ES-I3 (cell line): Measurements from ENCODE around the gene XYLB.

Experiments
- H3K36me3 ChIP-seq: 2 replicates; pipeline ENCODE4 v1.6.1; 2013; ENCODE audit warnings: mild to moderate bottlenecking, low read length, control low read depth, moderate library complexity; ENCODE audit not compliant: insufficient read depth
- H3K4me1 ChIP-seq: 2 replicates; pipeline ENCODE4 v1.6.1; 2013; ENCODE audit warnings: mild to moderate bottlenecking, control low read depth, low read length; ENCODE audit not compliant: insufficient read depth
- H3K9ac ChIP-seq: 2 replicates; pipeline ENCODE4 v1.6.1; 2013; ENCODE audit warnings: low read depth, mild to moderate bottlenecking, low read length, moderate library complexity
- H3K9me3 ChIP-seq: 2 replicates; pipeline ENCODE4 v1.6.1; 2013; ENCODE audit warnings: mild to moderate bottlenecking, low read length, moderate library complexity; ENCODE audit not compliant: control insufficient read depth, insufficient read depth

XYLB gene

GRCh38 chr3:38365469-38366062 is 19.0 kb downstream of the XYLB start:
- peaks cover 5% of the 10 kb centered on the region; the same call in 1 of the 2 replicates for H3K36me3 ChIP-seq
- H3K9ac ChIP-seq = no peak overlapping the region
- H3K4me1 ChIP-seq = no peaks in the 10 kb centered on the region
- no peaks in the 10 kb centered on the region; the same call in 1 of the 2 replicates for H3K9me3 ChIP-seq

GRCh38 chr3:38366082-38366481 is 19.5 kb downstream of the XYLB start:
- Histone ChIP-seq H3K9me3 (no peaks in the 10 kb centered on the region; the same call in 1 of the 2 replicates), H3K36me3 (peaks cover 6% of the 10 kb centered on the region; the same call in 1 of the 2 replicates), H3K4me1 (no peaks in the 10 kb centered on the region), H3K9ac (no peak overlapping the region)

GRCh38 chr3:38367779-38368178 is 21.2 kb downstream of the XYLB start:
- Histone ChIP-seq H3K9me3 (no peaks in the 10 kb centered on the region; the same call in 1 of the 2 replicates), H3K9ac (no peak overlapping the region), H3K36me3 (peaks cover 6% of the 10 kb centered on the region; the same call in 1 of the 2 replicates), H3K4me1 (no peaks in the 10 kb centered on the region)

DNA sequence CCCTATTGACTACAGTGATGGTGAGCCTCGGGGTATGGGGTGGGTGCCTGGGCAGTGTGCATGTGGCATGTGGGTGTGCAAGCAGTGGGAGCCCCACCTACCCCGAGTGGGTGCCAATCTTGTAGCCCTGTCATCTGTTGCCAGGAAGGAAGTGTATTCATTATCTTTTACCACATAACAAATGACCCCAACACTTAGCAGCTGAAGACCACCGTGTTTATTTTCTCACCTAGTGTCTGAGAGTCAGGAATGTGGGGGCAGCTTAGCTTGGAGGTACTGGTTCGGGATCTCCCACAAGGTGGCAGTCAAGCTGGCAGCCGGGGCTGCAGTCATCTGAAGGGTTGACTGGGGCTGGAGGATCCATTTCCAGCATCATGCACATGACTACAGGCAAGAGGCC is 21.7 kb downstream of the XYLB start:
- Histone ChIP-seq H3K9me3 (no peaks in the 10 kb centered on the region; the same call in 1 of the 2 replicates), H3K4me1 (no peaks in the 10 kb centered on the region), H3K9ac (no peak overlapping the region), H3K36me3 (peaks cover 6% of the 10 kb centered on the region; the same call in 1 of the 2 replicates)

GRCh38 chr3:38369186-38369585 is 22.6 kb downstream of the XYLB start:
- Histone ChIP-seq H3K36me3 (peaks cover 6% of the 10 kb centered on the region; the same call in 1 of the 2 replicates), H3K9ac (no peak overlapping the region), H3K4me1 (no peaks in the 10 kb centered on the region), H3K9me3 (no peaks in the 10 kb centered on the region; the same call in 1 of the 2 replicates)

DNA sequence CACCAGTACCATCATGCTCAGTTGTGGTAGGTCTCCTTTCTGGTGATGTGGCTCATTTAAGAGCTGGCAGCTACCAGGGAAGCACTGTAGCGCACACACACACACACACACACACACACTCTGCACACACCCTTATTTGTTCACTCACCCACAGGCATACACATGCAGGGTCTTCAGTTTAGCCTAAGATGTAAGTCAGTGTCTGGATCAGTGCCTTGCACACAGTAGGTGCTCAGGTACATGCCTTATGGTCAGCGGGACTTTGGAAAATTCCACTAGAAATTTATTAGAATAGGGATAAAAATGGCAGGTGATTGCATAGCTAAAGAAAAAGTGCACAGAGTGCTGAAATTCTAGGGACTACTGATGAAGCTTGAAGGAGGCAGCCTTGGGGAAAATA is 23.6 kb downstream of the XYLB start:
- H3K4me1 ChIP-seq = no peaks in the 10 kb centered on the region
- no peak overlapping the region for H3K9ac ChIP-seq
- H3K9me3 ChIP-seq = no peaks in the 10 kb centered on the region; the same call in 1 of the 2 replicates
- H3K36me3 ChIP-seq = peaks cover 9% of the 10 kb centered on the region; the same call in 1 of the 2 replicates

- Histone ChIP-seq H3K9me3 (no peaks in the 10 kb centered on the region; the same call in 1 of the 2 replicates), H3K36me3 (peaks cover 9% of the 10 kb centered on the region; the same call in 1 of the 2 replicates), H3K9ac (no peak overlapping the region), H3K4me1 (no peaks in the 10 kb centered on the region)
Measured at GRCh38 chr3:38370861-38371260, 24.3 kb downstream of the XYLB start.

GRCh38 chr3:38371541-38372213 is 25.1 kb downstream of the XYLB start:
- Histone ChIP-seq H3K9me3 (no peaks in the 10 kb centered on the region; the same call in 1 of the 2 replicates), H3K4me1 (no peaks in the 10 kb centered on the region), H3K36me3 (peaks cover 9% of the 10 kb centered on the region; the same call in 1 of the 2 replicates), H3K9ac (no peak overlapping the region)

GRCh38 chr3:38372214-38372601 is 25.6 kb downstream of the XYLB start:
- no peaks in the 10 kb centered on the region for H3K4me1 ChIP-seq
- peaks cover 9% of the 10 kb centered on the region; the same call in 1 of the 2 replicates for H3K36me3 ChIP-seq
- H3K9me3 ChIP-seq = no peaks in the 10 kb centered on the region; the same call in 1 of the 2 replicates
- no peak overlapping the region for H3K9ac ChIP-seq

DNA sequence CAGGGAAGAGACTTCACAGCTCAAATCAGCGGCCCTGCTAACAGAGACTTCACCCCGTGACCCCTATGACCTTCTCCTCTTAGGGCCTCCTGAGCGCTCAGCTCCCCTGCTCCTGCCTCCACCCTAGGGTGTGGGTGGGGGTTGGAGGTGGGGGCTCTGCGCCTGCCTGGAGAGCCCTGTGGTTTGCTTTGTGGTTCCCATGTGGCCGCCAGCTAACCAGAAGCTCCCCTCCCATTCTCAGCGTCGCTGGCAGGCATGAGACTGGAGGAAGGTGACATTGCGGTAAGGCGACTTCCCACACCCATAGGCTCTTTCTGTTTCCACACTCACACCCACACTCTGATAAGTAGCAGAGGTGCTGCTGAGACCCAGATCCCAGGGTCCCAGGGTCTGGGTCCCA is 27.6 kb downstream of the XYLB start:
- H3K9me3 ChIP-seq = no peaks in the 10 kb centered on the region; the same call in 1 of the 2 replicates
- H3K4me1 ChIP-seq = no peaks in the 10 kb centered on the region
- H3K9ac ChIP-seq = no peak overlapping the region
- H3K36me3 ChIP-seq = peaks cover 6% of the 10 kb centered on the region; the same call in 1 of the 2 replicates

DNA sequence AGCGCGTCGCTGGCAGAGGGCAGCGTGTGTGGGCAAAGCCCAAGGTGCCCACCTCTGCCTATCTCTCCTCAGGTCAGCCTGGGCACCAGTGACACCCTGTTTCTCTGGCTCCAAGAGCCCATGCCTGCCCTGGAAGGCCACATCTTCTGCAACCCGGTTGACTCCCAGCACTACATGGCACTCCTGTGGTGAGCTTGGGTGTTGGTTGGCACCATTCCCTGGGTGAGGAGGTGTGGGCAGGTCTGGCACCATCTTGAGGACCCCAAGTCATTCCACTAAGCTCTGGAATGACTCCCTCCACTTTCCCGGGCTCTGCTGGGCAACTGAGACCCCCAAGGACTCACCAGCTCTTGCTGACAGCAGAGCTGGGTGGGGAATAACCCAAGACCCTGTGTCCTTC is 28.5 kb downstream of the XYLB start:
- no peaks in the 10 kb centered on the region for H3K9me3 ChIP-seq
- no peak overlapping the region for H3K9ac ChIP-seq
- H3K4me1 ChIP-seq = no peaks in the 10 kb centered on the region
- peaks cover 6% of the 10 kb centered on the region; the same call in 1 of the 2 replicates for H3K36me3 ChIP-seq

DNA sequence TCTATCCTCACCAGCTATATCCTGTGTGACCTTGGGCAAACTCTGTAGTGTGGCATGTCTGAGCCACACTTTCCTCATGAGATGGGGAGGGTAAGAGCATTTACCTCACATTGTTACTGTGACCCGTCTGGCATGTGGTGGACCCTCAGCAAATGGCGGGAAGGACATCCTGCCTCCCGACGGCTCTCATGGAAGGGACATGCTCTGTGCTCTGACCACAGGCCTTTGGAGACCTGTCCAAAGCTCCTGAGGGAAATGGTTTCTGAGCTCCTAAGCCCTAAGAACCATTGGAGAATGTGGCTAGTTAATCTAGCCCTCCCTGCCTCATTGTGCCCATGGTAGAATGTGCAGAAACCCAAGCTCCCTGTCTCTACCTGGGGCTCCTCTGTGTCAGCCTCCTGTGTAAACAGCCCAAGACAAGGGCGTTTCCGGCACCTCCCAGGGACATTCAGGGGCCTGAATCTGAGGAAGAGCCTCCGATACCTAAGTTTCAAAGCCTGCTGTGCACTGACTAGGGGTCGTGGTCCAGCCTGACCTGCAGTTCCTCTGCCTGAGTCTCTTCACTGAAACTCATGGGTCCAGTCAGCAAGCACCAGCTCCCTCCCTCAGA is 29.0 kb downstream of the XYLB start:
- Histone ChIP-seq H3K36me3 (peaks cover 3% of the 10 kb centered on the region; the same call in 1 of the 2 replicates), H3K9ac (no peak overlapping the region), H3K9me3 (no peaks in the 10 kb centered on the region), H3K4me1 (no peaks in the 10 kb centered on the region)

DNA sequence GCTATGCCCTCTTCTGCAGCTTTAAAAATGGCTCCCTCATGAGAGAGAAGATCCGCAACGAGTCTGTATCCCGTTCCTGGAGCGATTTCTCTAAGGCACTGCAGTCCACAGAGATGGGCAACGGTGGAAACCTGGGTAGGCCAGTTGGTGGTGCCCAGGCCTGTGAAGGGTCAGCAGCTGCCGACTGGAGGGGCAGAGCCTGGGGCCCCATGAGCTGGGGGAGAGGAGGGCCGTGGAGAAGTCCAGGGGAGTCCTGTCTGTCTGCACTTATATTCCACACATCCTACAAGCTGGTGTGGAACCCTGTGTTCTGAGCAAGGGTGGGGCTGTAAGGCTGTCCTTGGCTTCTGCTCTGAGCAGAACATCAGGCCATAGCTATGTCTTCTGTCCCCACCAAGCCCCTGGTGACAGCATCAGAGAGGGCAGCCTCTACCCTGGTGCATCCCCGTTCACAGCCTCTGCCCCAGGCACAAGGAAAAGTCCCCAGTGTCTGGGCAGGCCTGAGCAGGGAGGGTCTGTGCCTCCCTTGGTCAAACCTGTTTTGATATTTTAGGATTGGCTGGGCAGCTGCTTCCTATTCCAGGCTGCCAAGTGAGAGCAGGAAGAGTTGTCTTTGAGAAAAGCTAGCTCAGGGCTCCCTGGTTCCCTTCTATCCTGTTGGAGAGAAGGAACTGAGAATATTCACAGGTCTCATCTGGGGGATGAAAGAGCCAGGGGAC is 29.7 kb downstream of the XYLB start:
- H3K9me3 ChIP-seq = no peaks in the 10 kb centered on the region
- no peaks in the 10 kb centered on the region for H3K4me1 ChIP-seq
- no peak overlapping the region for H3K9ac ChIP-seq
- 0 out of 2 replicates have a peak, but pooled peaks cover 3% of the 10 kb centered on the region for H3K36me3 ChIP-seq

- Histone ChIP-seq H3K9ac (no peak overlapping the region), H3K36me3 (peaks cover 6% of the 10 kb centered on the region; the same call in 1 of the 2 replicates), H3K9me3 (no peaks in the 10 kb centered on the region), H3K4me1 (peaks cover 4% of the 10 kb centered on the region; the same call in 1 of the 2 replicates)
Measured at GRCh38 chr3:38379201-38379770, 32.7 kb downstream of the XYLB start.
